Stomach (tissue), 9 donors: ENCODE results near the gene RILP. TPM values are rescaled to one million over a fixed set of nuclear protein-coding genes. Genes with fewer than 3 reads are reported as not detected.
A peak's percentile ranks its signal among the peaks of the same experiment; 100 is the strongest.
"Not testable (repeated sequence)": the region's sequence is repeated elsewhere in the genome, so short reads cannot be mapped to it uniquely, and the experiment has no call there.

Source experiments
- DNase-seq, 2 donors: peaks; one replicate each; pipeline versions ENCODE4 v3.0.0 to v3.0.0-alpha.2; 2013 to 2019
- H3K27ac ChIP-seq, 5 donors: fragments of 200-600 bp in 4 of 5; sonication (generic) in 4 of 5; one replicate each; pipeline ENCODE4 v1.5.1; 2013 to 2019; ENCODE audit warnings: mild to moderate bottlenecking in 1 of 5, moderate library complexity in 1 of 5
- H3K27me3 ChIP-seq, 3 donors: fragments of 200-600 bp; sonication (generic); one replicate each; pipeline ENCODE4 v1.5.1; 2017 to 2019; ENCODE audit warnings: mixed run types in 1 of 3
- H3K36me3 ChIP-seq, 4 donors: fragments of 200-600 bp; sonication (generic); 1 replicate in 3 of 4; 2 replicates in 1 of 4; pipeline ENCODE4 v1.5.1; 2016 to 2019
- H3K4me1 ChIP-seq, 4 donors: fragments of 200-600 bp; sonication (generic); one replicate each; pipeline ENCODE4 v1.5.1; 2016 to 2019
- H3K4me3 ChIP-seq, 4 donors: fragments of 200-600 bp; sonication (generic) in 3 of 4; one replicate each; pipeline ENCODE4 v1.5.1; 2016 to 2019; ENCODE audit warnings: mild to moderate bottlenecking in 1 of 4
- H3K9me3 ChIP-seq, 4 donors: fragments of 200-600 bp; sonication (generic); one replicate each; pipeline ENCODE4 v1.5.1; 2016 to 2019
- CTCF ChIP-seq, 7 experiments: fragments of 450-650 bp in 4 of 7; fragments of 200-600 bp in 3 of 7; sonication (generic) in 3 of 7; IDR thresholded peaks; one replicate each; pipeline ENCODE4 v1.5.1; 2016 to 2019; ENCODE audit warnings: antibody characterized with exemption in 7 of 7, control low read depth in 2 of 7, mild to moderate bottlenecking in 1 of 7
- EP300 ChIP-seq: sonication (generic); formaldehyde crosslinking; IDR thresholded peaks from one replicate; pipeline ENCODE4 v1.6.1; 2017; ENCODE audit warnings: antibody characterized with exemption
- POLR2A ChIP-seq, 4 donors: fragments of 450-650 bp; IDR thresholded peaks; one replicate each; pipeline ENCODE4 v1.6.1; 2016; ENCODE audit warnings: antibody characterized with exemption in 4 of 4, control low read depth in 2 of 4, mild to moderate bottlenecking in 1 of 4, moderate library complexity in 1 of 4
- POLR2AphosphoS5 ChIP-seq, 3 donors: sonication (generic); formaldehyde crosslinking; IDR thresholded peaks; one replicate each; pipeline ENCODE4 v1.6.1; 2016; ENCODE audit warnings: antibody characterized with exemption in 3 of 3
- WGBS, 5 donors: extraction: QIAGEN DNeasy Blood & Tissue Kit in 3 of 5; methylation state at CpG; one replicate each; pipeline versions ENCODE4 v1.1.5 to v1.1.7; 2013 to 2018; 5-methylcytosine and 5-hydroxymethylcytosine counted together
- intact Hi-C: fragments of 100-400 bp; cut with DNase I; formaldehyde crosslinking; loops from one replicate; pipeline ENCODE4 v1.15.1; 2023; ENCODE audit warnings: low total_unique reads
- polyA plus RNA-seq, 3 donors: library from polyadenylated mRNA; stranded (reverse); fragments of 200-250 nt; gene quantifications; one replicate each; pipeline ENCODE4 v1.2.3, GENCODE V29; 2013
- total RNA-seq, 5 donors: library from RNA; depleted of rRNA; stranded (reverse); fragments of >200 nt; gene quantifications; one replicate each; pipeline versions ENCODE4 v1.1.0 to v1.2.3, GENCODE V29; 2014 to 2016
- donor health status: healthy with polysubstance abuse.
- donor health status: Bipolar disorder and iron deficiency.
- donor health status: healthy.

RILP gene
- total and polyA plus RNA-seq, 8 donors = 8.6 to 284 (median 25.8) TPM

- no peak overlapping the region for H3K27ac ChIP-seq
- H3K4me1 ChIP-seq = no peaks in the 10 kb centered on the region
- H3K9me3 ChIP-seq = no peaks in the 10 kb centered on the region
- WGBS, 5 donors = 86 to 97% (median 89%) methylated on average over 9 of the region's 9 CpGs
- peaks cover 97 to 100% (median 100%) of the 10 kb centered on the region in 4 donors for H3K36me3 ChIP-seq
- intact Hi-C loops = no loop called here
- no peak overlapping the region for H3K4me3 ChIP-seq
- DNase-seq = no peak
- H3K27me3 ChIP-seq = no peaks in the 10 kb centered on the region
- TF ChIP-seq POLR2AphosphoS5 (IDR thresholded peaks at IDR 0.05) (no peak), CTCF (IDR thresholded peaks at IDR 0.05) (no peak), EP300 (no peak), POLR2A (IDR thresholded peaks at IDR 0.05) (no peak)
Measured at GRCh38 chr17:1658100-1658499, 8.4 kb upstream of the RILP start.

GRCh38 chr17:1653735-1654134, 4.1 kb upstream of the RILP start:
- TF ChIP-seq EP300 (no peak), POLR2AphosphoS5 (IDR thresholded peaks at IDR 0.05) (no peak), POLR2A (IDR thresholded peaks at IDR 0.05) (no peak), CTCF (IDR thresholded peaks at IDR 0.05) (no peak)
- Histone ChIP-seq H3K27ac (no peak overlapping the region), H3K9me3 (no peaks in the 10 kb centered on the region), H3K27me3 (no peaks in the 10 kb centered on the region), H3K4me3 (no peak overlapping the region), H3K4me1 (peaks cover 21 to 28% (median 23%) of the 10 kb centered on the region in 4 donors), H3K36me3 (peaks cover 80 to 85% (median 84%) of the 10 kb centered on the region in 4 donors)
- 91 to 94% (median 93%) methylated on average over 14 of the region's 14 CpGs for WGBS, 5 donors
- no peak for DNase-seq
- intact Hi-C loops = no loop called here

- H3K36me3 ChIP-seq = peaks cover 71 to 76% (median 75%) of the 10 kb centered on the region in 4 donors
- WGBS, 5 donors = 88 to 91% (median 89%) methylated on average over 7 of the region's 7 CpGs
- H3K9me3 ChIP-seq, H3K27me3 ChIP-seq, H3K4me3 ChIP-seq, intact Hi-C loops, DNase-seq, H3K27ac ChIP-seq: not testable (repeated sequence)
- H3K4me1 ChIP-seq = peaks cover 31 to 38% (median 32%) of the 10 kb centered on the region in 4 donors
Measured at GRCh38 chr17:1652794-1653193, 3.1 kb upstream of the RILP start.

GRCh38 chr17:1651559-1651844, 1.8 kb upstream of the RILP start:
- peak in 1 of 2 donors; percentile 19 for DNase-seq
- H3K9me3 ChIP-seq = no peaks in the 10 kb centered on the region
- H3K27me3 ChIP-seq = no peaks in the 10 kb centered on the region
- H3K27ac ChIP-seq = peak overlapping the region in 4 of 5 donors; percentile 96 to 99 (median 98)
- no peak for TF ChIP-seq CTCF (IDR thresholded peaks at IDR 0.05)
- TF ChIP-seq POLR2A (IDR thresholded peaks at IDR 0.05) = no peak
- no peak for TF ChIP-seq POLR2AphosphoS5 (IDR thresholded peaks at IDR 0.05)
- no peak for TF ChIP-seq EP300
- 62 to 84% (median 73%) methylated on average over 4 of the region's 4 CpGs for WGBS, 5 donors
- peaks cover 58 to 67% (median 62%) of the 10 kb centered on the region in 4 donors for H3K36me3 ChIP-seq
- peaks cover 35 to 47% (median 41%) of the 10 kb centered on the region in 4 donors for H3K4me1 ChIP-seq
- H3K4me3 ChIP-seq = no peak overlapping the region
- intact Hi-C loops = no loop called here

GRCh38 chr17:1650731-1651558, 1.3 kb upstream of the RILP start:
- DNase-seq = peak in 1 of 2 donors; percentile 15
- Histone ChIP-seq H3K9me3 (no peaks in the 10 kb centered on the region), H3K27me3 (no peaks in the 10 kb centered on the region), H3K36me3 (peaks cover 57 to 61% (median 58%) of the 10 kb centered on the region in 4 donors), H3K27ac (peak overlapping the region; percentile 96 to 99 (median 98)), H3K4me1 (peaks cover 35 to 53% (median 43%) of the 10 kb centered on the region in 4 donors), H3K4me3 (no peak overlapping the region)
- 58 to 72% (median 61%) methylated on average over 21 to 22 of the region's 22 CpGs for WGBS, 5 donors
- intact Hi-C loops = no loop called here
- TF ChIP-seq POLR2A (IDR thresholded peaks at IDR 0.05) (no peak), POLR2AphosphoS5 (IDR thresholded peaks at IDR 0.05) (peak in 1 of 3 donors; percentile 12)
